NB4 (cell line): ENCODE results near the gene MNAT1.

Experiments used
- DNase-seq: peaks from one replicate; pipeline ENCODE4 v3.0.0; 2010; ENCODE audit warnings: low read depth
- H3K4me3 ChIP-seq: one replicate; pipeline ENCODE4 v1.5.1; 2011; ENCODE audit warnings: mild to moderate bottlenecking, low read depth, low read length, moderate library complexity
- CTCF ChIP-seq: IDR thresholded peaks from one replicate; pipeline ENCODE4 v1.5.1; 2012; ENCODE audit warnings: low read depth, low read length
- MYC ChIP-seq: IDR thresholded peaks from 2 replicates; pipeline ENCODE4 v1.6.1; 2011; ENCODE audit warnings: low read depth, low read length
- POLR2A ChIP-seq: IDR thresholded peaks from 2 replicates; pipeline ENCODE4 v1.6.1; 2011; ENCODE audit warnings: mild to moderate bottlenecking; ENCODE audit not compliant: insufficient read length; ENCODE audit errors: extremely low read depth
- TF ChIP-seq, protein P1 (sequence below): IDR thresholded peaks from 2 replicates; pipeline ENCODE4 v1.6.1; 2011; ENCODE audit warnings: low read depth, low read length

Gene MNAT1

DNA sequence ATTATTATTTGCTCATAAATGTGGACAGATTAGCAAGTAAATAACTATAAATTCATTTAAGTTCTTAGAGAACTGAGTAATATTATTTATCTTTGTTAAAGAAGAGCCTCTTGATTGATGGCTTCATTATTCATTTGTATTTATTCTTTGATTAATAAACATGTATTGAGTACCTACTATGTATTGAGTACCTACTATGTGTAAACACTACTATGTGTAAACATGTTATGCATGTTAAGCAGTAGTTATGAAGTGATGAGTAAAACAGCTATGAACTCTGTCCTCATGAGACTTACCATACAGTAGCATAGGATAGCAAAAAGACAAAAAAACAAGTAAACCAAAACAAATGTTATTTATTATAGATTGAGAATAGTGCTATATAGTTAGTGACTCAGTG, 61.9 kb downstream of the MNAT1 start:
- no peak for DNase-seq
- H3K4me3 ChIP-seq: no peak overlapping the region
- TF ChIP-seq POLR2A: no peak
- TF ChIP-seq, protein P1, sequence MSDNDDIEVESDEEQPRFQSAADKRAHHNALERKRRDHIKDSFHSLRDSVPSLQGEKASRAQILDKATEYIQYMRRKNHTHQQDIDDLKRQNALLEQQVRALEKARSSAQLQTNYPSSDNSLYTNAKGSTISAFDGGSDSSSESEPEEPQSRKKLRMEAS: no peak
- no peak for TF ChIP-seq MYC
- no peak for TF ChIP-seq CTCF

DNA sequence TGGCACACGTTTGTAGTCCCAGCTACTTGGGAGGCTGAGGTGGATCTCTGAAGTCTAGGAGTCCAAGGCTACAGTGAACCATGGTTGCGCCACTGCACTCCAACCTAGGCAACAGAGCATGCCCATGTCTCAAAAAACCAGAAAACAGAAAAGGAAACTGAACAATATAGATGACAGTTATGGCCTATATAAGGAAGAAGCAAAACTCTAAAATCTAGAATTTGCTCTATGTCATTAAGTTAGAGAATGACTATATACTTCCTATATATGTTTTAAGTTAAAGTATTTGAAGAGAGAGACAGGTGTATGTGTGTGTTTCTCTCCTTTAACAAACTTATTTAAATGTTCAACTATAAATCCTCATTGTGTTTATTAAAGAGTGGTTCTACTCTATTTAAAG, 65.8 kb downstream of the MNAT1 start:
- DNase-seq: no peak
- H3K4me3 ChIP-seq: no peak overlapping the region
- TF ChIP-seq MYC (no peak), POLR2A (no peak), CTCF (no peak)
- TF ChIP-seq, protein P1: no peak

- H3K4me3 ChIP-seq: no peak overlapping the region
- no peak for TF ChIP-seq MYC
- no peak for TF ChIP-seq CTCF
- TF ChIP-seq, protein P1: no peak
- TF ChIP-seq POLR2A: no peak
- no peak for DNase-seq
These were observed 69.3 kb downstream of the MNAT1 start for GRCh38 chr14:60803871-60804270.

- TF ChIP-seq CTCF (no peak), POLR2A (no peak), MYC (no peak)
- TF ChIP-seq, protein P1: no peak
- H3K4me3 ChIP-seq: no peak overlapping the region
- DNase-seq: no peak
These were observed 71.4 kb downstream of the MNAT1 start for GRCh38 chr14:60805841-60806430.

GRCh38 chr14:60807247-60807646, 72.7 kb downstream of the MNAT1 start:
- no peak for DNase-seq
- TF ChIP-seq CTCF: no peak
- no peak for TF ChIP-seq POLR2A
- TF ChIP-seq, protein P1: no peak
- TF ChIP-seq MYC: no peak
- H3K4me3 ChIP-seq: no peak overlapping the region

- TF ChIP-seq MYC (no peak), POLR2A (no peak), CTCF (no peak)
- TF ChIP-seq, protein P1: no peak
- no peak overlapping the region for H3K4me3 ChIP-seq
- DNase-seq: no peak
These were observed 73.4 kb downstream of the MNAT1 start for GRCh38 chr14:60807971-60808370.
